Lung (tissue), 12 donors: Measurements from ENCODE around the gene PSMC3IP. TPM values are rescaled to one million over a fixed set of nuclear protein-coding genes. Genes with fewer than 3 reads are reported as not detected.
"Not testable (repeated sequence)": the region's sequence is repeated elsewhere in the genome, so short reads cannot be mapped to it uniquely, and the experiment has no call there.

Source experiments
- ATAC-seq: fragments of 200-7000 bp; cut with Tn5 transposase; one replicate; pipeline ENCODE4 v1.9.1; 2020; ENCODE audit warnings: moderate number of reproducible peaks; ENCODE audit not compliant: insufficient read depth, low FRiP score
- DNase-seq, 3 donors: peaks; one replicate each; pipeline ENCODE4 v3.0.0-alpha.2; 2013 to 2017
- H3K27ac ChIP-seq, 2 donors: one replicate each; pipeline ENCODE4 v1.5.1; 2013; ENCODE audit warnings: mild to moderate bottlenecking in 2 of 2, moderate library complexity in 2 of 2, control low read depth in 1 of 2, inconsistent platforms in 1 of 2, low read depth in 1 of 2, low read length in 1 of 2
- H3K27me3 ChIP-seq, 3 donors: one replicate each; pipeline ENCODE4 v1.5.1; 2013; ENCODE audit warnings: low read length in 2 of 3; ENCODE audit not compliant: control insufficient read depth in 3 of 3, insufficient read depth in 3 of 3
- H3K36me3 ChIP-seq, 4 donors: one replicate each; pipeline ENCODE4 v1.5.1; 2013; ENCODE audit warnings: low read length in 4 of 4, mild to moderate bottlenecking in 1 of 4, moderate library complexity in 1 of 4; ENCODE audit not compliant: control insufficient read depth in 4 of 4, insufficient read depth in 4 of 4
- H3K4me1 ChIP-seq, 5 donors: one replicate each; pipeline ENCODE4 v1.5.1; 2013; ENCODE audit warnings: low read length in 5 of 5, mild to moderate bottlenecking in 2 of 5, moderate library complexity in 1 of 5; ENCODE audit not compliant: control insufficient read depth in 5 of 5, insufficient read depth in 5 of 5
- H3K4me3 ChIP-seq: one replicate; pipeline ENCODE4 v1.5.1; 2013; ENCODE audit warnings: mild to moderate bottlenecking, control low read depth, moderate library complexity
- H3K9ac ChIP-seq, 2 donors: one replicate each; pipeline ENCODE4 v1.5.1; 2013; ENCODE audit warnings: low read length in 2 of 2, control low read depth in 1 of 2; ENCODE audit not compliant: insufficient read depth in 1 of 2
- H3K9me3 ChIP-seq, 4 donors: one replicate each; pipeline ENCODE4 v1.5.1; 2013; ENCODE audit warnings: low read length in 3 of 4, mild to moderate bottlenecking in 1 of 4, moderate library complexity in 1 of 4; ENCODE audit not compliant: control insufficient read depth in 4 of 4, insufficient read depth in 3 of 4
- WGBS, 2 donors: extraction: QIAGEN DNeasy Blood & Tissue Kit; methylation state at CpG; one replicate each; pipeline ENCODE4 v1.1.7; 2013; 5-methylcytosine and 5-hydroxymethylcytosine counted together
- polyA plus RNA-seq, 2 donors: library from polyadenylated mRNA; stranded (reverse); fragments of 200-250 nt; gene quantifications; one replicate each; pipeline ENCODE4 v1.2.1, GENCODE V29; 2013
- total RNA-seq, 2 donors: library from RNA; depleted of rRNA in 1 of 2; stranded (reverse); fragments of >200 nt in 1 of 2; gene quantifications; one replicate each; pipeline ENCODE4 v1.2.1, GENCODE V29; 2014 to 2021
- TF ChIP-seq, protein P1 (sequence below): IDR thresholded peaks from 2 replicates; pipeline ENCODE4 v1.5.1; 2012; ENCODE audit warnings: mild to moderate bottlenecking; ENCODE audit errors: control extremely low read depth, extremely low read depth
- donor health status: control.
- donor health status: control.
- donor health status: Bipolar disorder and iron deficiency.
- donor health status: healthy.
- donor health status: DM: yes; HTN: yes; CAD: no.

Gene PSMC3IP
- total and polyA plus RNA-seq, 4 donors = 3.4 to 7.5 (median 4.0) TPM

DNA sequence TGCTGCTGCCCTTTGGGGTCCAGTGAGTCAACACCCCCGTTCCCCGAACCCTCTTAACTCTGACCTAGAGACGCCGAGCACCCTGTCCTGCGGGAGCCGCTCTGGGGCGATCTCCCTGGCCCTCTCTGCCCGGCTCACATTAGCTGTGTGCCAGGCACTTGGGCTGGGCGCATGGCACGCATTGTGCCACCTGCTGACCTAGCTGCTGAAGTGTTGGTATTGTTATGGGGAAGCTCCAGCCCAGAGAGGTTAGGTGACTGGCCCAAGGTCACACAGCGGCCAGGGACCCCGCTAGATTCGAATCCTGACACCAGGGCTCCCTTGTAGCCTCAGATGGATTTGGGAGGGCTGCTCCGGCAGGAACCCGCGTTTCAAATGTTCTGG is 23.7 kb downstream of the PSMC3IP start:
- TF ChIP-seq, protein P1, sequence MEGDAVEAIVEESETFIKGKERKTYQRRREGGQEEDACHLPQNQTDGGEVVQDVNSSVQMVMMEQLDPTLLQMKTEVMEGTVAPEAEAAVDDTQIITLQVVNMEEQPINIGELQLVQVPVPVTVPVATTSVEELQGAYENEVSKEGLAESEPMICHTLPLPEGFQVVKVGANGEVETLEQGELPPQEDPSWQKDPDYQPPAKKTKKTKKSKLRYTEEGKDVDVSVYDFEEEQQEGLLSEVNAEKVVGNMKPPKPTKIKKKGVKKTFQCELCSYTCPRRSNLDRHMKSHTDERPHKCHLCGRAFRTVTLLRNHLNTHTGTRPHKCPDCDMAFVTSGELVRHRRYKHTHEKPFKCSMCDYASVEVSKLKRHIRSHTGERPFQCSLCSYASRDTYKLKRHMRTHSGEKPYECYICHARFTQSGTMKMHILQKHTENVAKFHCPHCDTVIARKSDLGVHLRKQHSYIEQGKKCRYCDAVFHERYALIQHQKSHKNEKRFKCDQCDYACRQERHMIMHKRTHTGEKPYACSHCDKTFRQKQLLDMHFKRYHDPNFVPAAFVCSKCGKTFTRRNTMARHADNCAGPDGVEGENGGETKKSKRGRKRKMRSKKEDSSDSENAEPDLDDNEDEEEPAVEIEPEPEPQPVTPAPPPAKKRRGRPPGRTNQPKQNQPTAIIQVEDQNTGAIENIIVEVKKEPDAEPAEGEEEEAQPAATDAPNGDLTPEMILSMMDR = no peak
- WGBS, 2 donors = 47 to 56% methylated on average over 16 of the region's 16 CpGs
- peak overlapping the region; percentile 86 to 92 for H3K27ac ChIP-seq
- H3K36me3 ChIP-seq = peaks cover 0 to 4% (median 0%) of the 10 kb centered on the region in 4 donors
- H3K9me3 ChIP-seq = no peaks in the 10 kb centered on the region
- H3K27me3 ChIP-seq = no peaks in the 10 kb centered on the region
- H3K4me1 ChIP-seq = peaks cover 0 to 18% (median 4%) of the 10 kb centered on the region in 5 donors
- no peak for DNase-seq
- peak overlapping the region; percentile 92 for H3K4me3 ChIP-seq
- ATAC-seq = no peak
- H3K9ac ChIP-seq = peak overlapping the region; percentile 40 to 94

DNA sequence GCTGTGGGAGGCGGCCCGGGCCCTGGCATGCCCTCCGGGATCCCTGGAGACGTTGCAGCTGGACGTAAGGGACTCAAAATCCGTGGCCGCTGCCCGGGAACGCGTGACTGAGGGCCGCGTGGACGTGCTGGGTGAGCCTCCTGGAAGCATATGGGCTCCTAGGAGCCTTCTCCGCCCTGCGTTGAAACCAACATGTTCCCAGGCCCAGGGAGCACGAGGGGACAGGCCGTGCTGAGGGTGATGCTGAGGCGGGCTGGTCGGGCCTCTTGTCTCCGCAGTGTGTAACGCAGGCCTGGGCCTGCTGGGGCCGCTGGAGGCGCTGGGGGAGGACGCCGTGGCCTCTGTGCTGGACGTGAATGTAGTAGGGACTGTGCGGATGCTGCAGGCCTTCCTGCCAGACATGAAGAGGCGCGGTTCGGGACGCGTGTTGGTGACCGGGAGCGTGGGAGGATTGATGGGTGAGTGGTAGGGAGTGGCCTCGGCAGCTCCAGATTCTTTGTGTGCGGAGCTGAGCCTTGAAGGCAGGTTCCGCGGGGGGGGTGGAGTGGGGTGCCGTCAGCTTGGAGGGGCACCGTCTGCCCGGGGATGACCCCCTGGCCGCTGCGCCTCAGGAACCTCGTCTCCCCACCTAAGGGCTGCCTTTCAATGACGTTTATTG is 24.2 kb downstream of the PSMC3IP start:
- Histone ChIP-seq H3K4me3 (no peak overlapping the region), H3K9me3 (no peaks in the 10 kb centered on the region), H3K4me1 (peaks cover 0 to 18% (median 4%) of the 10 kb centered on the region in 5 donors), H3K27ac (peak overlapping the region in 1 of 2 donors; percentile 3), H3K27me3 (no peaks in the 10 kb centered on the region), H3K36me3 (peaks cover 0 to 4% (median 0%) of the 10 kb centered on the region in 4 donors), H3K9ac (no peak overlapping the region)
- TF ChIP-seq, protein P1 = no peak
- DNase-seq = no peak
- no peak for ATAC-seq
- WGBS, 2 donors = 79 to 87% methylated on average over 45 of the region's 45 CpGs

DNA sequence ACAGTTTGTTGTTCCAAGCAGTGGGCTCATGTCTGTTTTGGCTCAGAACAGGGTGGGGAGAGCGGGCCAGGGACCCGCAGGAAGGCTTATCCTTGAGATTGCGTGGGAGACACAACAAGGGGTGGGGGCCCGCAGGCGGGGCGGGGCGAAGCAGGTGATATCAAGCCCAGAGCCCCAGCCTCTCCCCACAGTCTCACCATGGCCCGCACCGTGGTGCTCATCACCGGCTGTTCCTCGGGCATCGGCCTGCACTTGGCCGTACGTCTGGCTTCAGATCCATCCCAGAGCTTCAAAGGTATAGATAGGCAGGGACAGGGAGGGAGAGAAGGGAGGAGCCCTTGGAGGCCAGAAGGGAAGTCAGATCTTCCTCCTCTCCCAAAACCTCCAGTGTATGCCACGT is 24.8 kb downstream of the PSMC3IP start, which contains the start of gene HSD17B1:
Gene HSD17B1, plus strand, starts transcription at position 188 of the 400 bp plus-strand sequence. Its CDS starts 11 bp downstream, at position 199.
- DNase-seq, H3K9ac ChIP-seq, H3K27me3 ChIP-seq, H3K9me3 ChIP-seq, H3K36me3 ChIP-seq, ATAC-seq: not testable (repeated sequence)
- H3K4me1 ChIP-seq = peaks cover 0 to 18% (median 4%) of the 10 kb centered on the region in 5 donors
- WGBS, 2 donors = 94 to 96% methylated on average over 15 of the region's 15 CpGs
- H3K4me3 ChIP-seq = peak within 1 kb of the TSS; percentile 92
- peak within 1 kb of the TSS in 1 of 2 donors; percentile 92 for H3K27ac ChIP-seq

DNA sequence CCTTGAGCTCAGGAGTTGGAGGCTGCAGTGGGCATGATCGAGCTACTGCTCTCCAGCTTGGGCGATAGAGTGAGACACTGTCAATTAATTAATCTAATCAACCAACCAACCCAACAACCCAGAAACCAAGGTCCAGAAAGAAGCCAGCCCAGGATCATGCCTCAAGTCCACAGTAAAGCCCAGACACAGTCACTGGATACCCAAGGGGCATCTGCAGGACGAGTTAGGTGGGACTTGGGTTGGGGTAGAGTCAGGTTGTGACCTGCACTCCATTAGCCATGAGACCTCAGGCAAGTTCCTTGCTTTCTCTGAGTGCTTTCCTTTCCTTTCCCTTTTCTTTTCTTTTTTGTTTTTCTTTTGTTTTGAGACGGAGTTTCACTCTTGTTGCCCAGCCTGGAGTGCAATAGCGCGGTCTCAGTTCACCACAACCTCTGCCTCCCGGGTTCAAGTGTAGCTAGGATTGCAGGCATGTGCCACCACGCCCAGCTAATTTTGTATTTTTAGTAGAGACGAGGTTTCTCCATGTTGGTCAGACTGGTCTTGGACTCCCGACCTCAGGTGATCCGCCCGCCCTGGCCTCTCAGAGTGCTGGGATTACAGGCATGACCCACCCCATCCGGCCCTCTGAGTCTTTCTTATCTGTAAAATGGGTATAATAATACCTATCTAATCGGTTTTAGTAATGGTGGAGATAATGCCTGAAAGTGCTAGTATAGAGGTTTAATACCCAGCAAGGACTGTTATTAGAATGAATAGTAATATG is 28.4 kb downstream of the PSMC3IP start:
- 79 to 84% methylated on average over 14 of the region's 14 CpGs for WGBS, 2 donors
- no peaks in the 10 kb centered on the region for H3K9me3 ChIP-seq
- no peak overlapping the region for H3K27ac ChIP-seq
- peaks cover 0 to 10% (median 4%) of the 10 kb centered on the region in 5 donors for H3K4me1 ChIP-seq
- no peak for DNase-seq
- peaks cover 0 to 9% (median under 1%) of the 10 kb centered on the region in 4 donors for H3K36me3 ChIP-seq
- TF ChIP-seq, protein P1 = no peak
- no peak for ATAC-seq
- no peak overlapping the region for H3K9ac ChIP-seq
- no peak overlapping the region for H3K4me3 ChIP-seq
- H3K27me3 ChIP-seq = no peaks in the 10 kb centered on the region
